Neural cell (in vitro differentiated cells): Measurements from ENCODE around the gene SPTSSA.

Experiments
- EZH2 ChIP-seq: fragments of 200-600, 300-800 bp; shearing (Covaris generic), sonication (generic); IDR thresholded peaks from 2 replicates; pipeline ENCODE4 v1.6.1; 2014; ENCODE audit warnings: antibody characterized with exemption, low read length, borderline replicate concordance, mild to moderate bottlenecking; ENCODE audit not compliant: insufficient read depth, poor library complexity, severe bottlenecking
- POLR2AphosphoS5 ChIP-seq: IDR thresholded peaks from 2 replicates; pipeline ENCODE4 v1.6.1; 2012
- TAF1 ChIP-seq: IDR thresholded peaks from 2 replicates; pipeline ENCODE4 v1.6.1; 2012; ENCODE audit warnings: low read depth
- TF ChIP-seq, protein P1 (sequence below): fragments of 450-650 bp; IDR thresholded peaks from 2 replicates; pipeline ENCODE4 v1.5.1; 2014; ENCODE audit warnings: antibody characterized with exemption, mild to moderate bottlenecking, moderate library complexity; ENCODE audit not compliant: poor library complexity, severe bottlenecking

DNA sequence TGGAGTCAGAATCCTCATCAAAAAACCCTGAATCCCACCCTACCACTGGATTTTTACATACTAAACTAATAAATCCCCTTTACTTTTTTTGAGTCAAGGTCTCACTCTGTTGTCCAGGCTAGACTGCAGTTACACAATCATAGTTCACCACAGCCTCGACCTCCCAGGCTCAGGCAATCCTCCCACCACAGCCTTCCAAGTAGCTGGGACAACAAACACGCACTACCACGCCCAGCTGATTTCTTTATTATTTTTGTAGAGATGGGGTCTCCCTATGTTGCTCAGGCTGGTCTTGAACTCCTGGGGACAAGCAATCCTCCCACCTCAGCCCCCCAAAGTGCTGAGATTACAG lies 24.3 kb downstream of the SPTSSA start:
- TF ChIP-seq, protein P1, sequence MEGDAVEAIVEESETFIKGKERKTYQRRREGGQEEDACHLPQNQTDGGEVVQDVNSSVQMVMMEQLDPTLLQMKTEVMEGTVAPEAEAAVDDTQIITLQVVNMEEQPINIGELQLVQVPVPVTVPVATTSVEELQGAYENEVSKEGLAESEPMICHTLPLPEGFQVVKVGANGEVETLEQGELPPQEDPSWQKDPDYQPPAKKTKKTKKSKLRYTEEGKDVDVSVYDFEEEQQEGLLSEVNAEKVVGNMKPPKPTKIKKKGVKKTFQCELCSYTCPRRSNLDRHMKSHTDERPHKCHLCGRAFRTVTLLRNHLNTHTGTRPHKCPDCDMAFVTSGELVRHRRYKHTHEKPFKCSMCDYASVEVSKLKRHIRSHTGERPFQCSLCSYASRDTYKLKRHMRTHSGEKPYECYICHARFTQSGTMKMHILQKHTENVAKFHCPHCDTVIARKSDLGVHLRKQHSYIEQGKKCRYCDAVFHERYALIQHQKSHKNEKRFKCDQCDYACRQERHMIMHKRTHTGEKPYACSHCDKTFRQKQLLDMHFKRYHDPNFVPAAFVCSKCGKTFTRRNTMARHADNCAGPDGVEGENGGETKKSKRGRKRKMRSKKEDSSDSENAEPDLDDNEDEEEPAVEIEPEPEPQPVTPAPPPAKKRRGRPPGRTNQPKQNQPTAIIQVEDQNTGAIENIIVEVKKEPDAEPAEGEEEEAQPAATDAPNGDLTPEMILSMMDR = no peak
- no peak for TF ChIP-seq TAF1
- TF ChIP-seq POLR2AphosphoS5 = no peak
- no peak for TF ChIP-seq EZH2
